AG10803 (cell line): ENCODE data around the gene SEZ6.

Experiments
- DNase-seq: peaks from one replicate; pipeline ENCODE4 v3.0.0; 2010; ENCODE audit warnings: low read depth
- H3K4me3 ChIP-seq: 2 replicates; pipeline ENCODE4 v1.5.1; 2011; ENCODE audit warnings: mild to moderate bottlenecking, low read length, control low read depth
- TF ChIP-seq, protein P1 (sequence below): conservative IDR thresholded peaks from 2 replicates; pipeline ENCODE4 v1.5.1; 2011; ENCODE audit warnings: mild to moderate bottlenecking, low read length, control low read depth, inconsistent platforms

Gene SEZ6

DNA sequence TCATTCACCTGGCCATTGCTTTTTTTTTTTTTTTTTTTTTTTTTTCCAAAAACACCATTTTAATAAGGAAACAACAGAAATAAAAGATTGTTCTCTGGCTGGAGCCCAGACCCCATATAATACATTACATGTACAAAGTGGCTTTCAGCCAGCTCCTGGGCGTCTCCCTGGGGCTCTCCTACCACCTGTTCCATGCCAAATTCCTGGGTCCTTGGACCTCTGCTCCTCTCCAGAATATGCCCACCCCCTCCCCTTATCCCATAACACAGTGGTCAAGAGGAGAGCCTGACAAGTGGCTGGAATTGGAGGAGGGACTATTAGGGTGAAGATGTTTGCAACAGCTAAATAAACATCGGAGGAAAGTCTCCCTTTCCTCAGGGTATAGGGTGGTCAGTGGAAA, 50.9 kb downstream of the SEZ6 start:
- TF ChIP-seq, protein P1, sequence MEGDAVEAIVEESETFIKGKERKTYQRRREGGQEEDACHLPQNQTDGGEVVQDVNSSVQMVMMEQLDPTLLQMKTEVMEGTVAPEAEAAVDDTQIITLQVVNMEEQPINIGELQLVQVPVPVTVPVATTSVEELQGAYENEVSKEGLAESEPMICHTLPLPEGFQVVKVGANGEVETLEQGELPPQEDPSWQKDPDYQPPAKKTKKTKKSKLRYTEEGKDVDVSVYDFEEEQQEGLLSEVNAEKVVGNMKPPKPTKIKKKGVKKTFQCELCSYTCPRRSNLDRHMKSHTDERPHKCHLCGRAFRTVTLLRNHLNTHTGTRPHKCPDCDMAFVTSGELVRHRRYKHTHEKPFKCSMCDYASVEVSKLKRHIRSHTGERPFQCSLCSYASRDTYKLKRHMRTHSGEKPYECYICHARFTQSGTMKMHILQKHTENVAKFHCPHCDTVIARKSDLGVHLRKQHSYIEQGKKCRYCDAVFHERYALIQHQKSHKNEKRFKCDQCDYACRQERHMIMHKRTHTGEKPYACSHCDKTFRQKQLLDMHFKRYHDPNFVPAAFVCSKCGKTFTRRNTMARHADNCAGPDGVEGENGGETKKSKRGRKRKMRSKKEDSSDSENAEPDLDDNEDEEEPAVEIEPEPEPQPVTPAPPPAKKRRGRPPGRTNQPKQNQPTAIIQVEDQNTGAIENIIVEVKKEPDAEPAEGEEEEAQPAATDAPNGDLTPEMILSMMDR = no peak
- H3K4me3 ChIP-seq = no peak overlapping the region
- DNase-seq = no peak

DNA sequence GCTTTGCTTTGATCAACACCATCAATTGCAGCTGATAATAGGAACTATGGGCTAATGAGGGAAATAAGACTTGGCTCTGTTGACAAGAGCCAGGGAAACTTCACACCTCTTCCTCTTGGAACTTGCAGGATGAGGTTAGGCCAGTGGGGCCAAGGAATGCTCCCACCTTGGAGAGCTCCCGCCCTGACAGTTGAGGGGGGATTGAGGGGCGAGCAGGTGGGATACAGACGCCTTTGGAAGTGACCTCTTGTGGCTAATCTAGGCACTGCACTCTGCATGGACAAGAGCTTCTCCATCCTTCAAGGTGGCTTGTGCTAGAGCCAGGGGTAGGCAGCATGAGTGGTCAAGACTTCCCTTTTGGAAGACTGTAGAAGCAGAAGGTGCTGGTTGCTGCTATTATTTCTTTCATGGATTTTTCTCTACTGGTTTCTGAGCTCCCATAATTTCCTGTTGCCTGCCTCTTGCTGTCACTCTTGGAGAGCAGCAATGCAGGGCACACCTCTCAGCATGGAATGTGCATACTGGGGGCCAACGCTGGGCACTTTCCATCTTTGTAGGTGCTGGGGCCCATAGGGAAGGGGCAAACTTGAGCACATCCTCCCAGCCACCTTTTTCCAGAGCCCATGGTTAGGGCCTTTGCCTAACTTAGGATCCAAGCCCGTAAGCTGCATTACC, 52.3 kb downstream of the SEZ6 start:
- TF ChIP-seq, protein P1 = peak; percentile 83
- no peak overlapping the region for H3K4me3 ChIP-seq
- peak; percentile 25 for DNase-seq

DNA sequence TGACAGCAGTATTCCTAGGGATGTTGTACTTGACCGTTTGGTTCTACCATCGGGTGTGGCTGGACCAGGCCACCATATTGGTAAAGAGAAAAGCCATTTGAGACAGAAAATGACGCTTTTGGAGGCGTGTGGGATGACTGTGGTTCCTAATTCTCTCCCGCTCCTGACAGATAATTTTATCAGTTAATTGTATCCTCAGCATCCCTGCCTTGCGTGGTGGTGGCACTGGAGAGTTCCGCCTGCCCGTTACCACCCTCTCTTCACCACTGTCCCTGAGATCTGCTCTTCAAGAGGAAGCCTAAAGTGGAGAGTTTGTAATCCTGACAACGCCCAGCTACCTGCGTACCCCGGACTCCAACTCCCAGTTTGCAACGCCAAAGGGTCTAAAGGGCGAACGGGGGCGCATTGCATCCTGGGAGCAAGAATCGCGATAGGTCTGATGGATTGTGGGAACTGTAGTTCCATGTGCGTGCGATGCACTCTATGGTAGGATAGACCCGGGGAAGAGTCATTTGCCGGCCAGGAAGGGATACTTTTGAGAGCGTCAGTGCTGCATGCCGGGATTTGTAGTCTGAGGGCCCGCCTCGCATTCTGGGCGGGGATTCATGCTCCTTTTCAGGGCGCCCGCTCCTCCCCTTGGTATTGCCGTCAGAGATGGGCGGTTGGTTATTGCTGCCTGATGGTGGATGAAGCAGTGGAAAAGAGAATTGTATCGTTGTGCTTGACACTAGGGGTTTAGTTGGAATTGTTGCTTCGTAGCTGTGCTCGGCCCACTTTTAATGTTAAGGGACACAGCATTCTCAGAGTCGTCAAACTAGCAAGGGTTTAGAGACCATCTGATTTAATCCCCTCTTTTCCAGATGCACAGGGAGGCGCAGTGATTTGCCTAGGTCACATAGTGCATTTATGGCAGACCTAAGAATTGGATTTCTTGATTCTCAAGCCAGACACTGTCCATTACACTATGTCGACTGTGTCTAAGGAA, 53.5 kb downstream of the SEZ6 start:
- TF ChIP-seq, protein P1 = no peak
- H3K4me3 ChIP-seq = peak overlapping the region; percentile 94
- DNase-seq = peak; percentile 99

DNA sequence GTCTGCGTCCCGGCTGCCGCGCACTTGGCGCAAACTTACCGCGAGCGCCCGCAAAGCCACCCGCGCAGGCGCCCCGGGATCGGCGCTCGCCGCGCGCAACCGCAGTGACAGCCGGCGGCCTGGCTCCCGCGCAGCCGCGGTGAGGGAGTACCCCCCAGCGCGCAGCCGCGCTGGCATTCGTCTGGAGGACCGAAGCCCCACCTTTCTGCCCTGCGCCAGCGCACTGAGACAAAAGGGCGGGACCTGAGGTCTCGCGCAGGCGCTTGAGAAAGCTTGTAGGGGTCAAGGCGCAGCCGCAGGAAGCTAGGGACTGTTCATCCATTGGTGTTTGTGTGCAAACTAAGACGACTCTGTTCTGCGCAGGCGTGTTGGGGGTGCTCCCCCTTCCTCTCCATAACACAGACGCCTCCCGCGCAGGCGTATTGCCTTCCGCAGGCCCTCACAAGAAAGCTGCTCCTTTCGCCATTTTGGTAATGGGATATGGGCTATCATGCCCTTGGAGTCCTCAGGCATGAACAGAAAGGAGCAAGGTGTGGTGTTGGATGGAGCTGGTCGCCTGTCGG, 54.3 kb downstream of the SEZ6 start, which contains the start of gene PHF12:
PHF12 (minus strand) TSS at position 91 of the 563 bp plus-strand sequence. CDS start 558 bp downstream, outside the sequence.
- H3K4me3 ChIP-seq = peak within 1 kb of the TSS; percentile 94
- peak; percentile 100 for DNase-seq
- TF ChIP-seq, protein P1 = no peak

DNA sequence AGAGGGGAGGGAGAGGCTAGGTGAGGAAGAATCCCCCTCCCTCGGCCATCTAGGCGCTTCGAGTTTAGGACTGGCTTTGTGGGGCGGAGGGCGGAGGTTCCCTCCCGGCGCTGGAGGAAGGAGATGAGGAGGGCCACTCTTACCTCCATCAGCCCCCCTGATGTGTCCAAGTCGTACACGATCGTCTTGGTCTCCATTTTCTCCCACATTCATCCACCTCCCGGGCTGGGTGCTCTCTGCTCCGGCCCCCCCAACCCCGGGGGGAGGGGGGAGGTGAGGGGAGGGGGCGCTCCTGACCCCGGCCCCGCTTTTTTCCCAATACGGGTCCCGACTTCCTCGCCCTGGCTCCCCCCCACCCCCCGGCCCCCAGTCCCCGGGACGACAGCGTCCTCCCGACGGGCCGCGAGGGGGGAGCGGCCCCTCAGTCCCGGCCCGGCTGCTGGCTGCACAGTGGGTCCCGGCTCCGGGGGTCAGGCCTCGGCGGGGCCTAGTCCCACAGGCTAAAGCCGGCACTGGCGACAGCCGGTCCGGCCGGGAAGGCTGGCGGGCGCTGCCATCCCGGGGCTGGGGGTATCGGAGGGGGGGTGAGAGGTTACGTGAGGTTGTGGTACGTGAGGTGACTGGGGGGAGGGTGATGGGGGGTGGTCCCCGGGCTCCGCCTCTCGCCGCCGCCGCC, 54.9 kb downstream of the SEZ6 start:
- peak overlapping the region; percentile 92 for H3K4me3 ChIP-seq
- TF ChIP-seq, protein P1 = no peak
- DNase-seq = no peak

DNA sequence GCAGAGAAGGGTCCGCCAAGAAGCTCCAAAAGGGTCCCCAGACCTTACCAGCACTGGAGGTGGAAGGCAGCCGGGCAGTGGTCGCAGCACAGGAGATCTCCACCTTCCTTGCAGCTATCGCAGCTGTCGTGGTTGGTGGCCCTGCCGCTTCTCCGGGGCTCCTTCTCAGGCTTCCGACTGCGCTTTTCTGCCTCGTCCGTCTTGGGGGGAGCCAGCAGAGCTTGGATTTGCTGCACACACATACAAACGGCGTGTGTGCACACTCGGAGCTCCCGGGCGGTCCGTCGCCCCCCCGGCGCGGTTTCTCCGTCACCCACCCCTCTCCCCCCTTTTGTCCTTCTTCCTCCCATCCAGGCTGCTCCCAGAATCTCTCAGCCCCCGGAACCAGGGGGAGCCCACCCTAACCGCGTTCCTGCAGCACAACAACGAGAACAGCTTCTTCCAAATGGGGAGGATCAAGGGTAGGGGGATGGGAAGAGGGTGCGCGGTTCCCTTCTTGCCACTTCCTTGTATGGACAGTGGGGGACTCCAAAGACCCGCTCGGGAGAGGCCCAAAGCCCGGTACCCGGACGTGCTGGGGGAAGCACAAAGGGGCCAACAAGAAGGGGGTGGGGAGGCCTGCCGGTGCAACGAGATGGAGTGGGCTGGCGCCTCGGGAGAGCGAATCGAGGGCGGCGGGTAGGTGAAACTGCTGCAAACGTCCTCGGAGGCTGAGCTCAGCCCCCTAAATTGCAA, 55.6 kb downstream of the SEZ6 start:
- peak overlapping the region; percentile 92 for H3K4me3 ChIP-seq
- TF ChIP-seq, protein P1 = no peak
- peak; percentile 32 for DNase-seq
